Measurements from ENCODE around the gene FZD4.

DNA sequence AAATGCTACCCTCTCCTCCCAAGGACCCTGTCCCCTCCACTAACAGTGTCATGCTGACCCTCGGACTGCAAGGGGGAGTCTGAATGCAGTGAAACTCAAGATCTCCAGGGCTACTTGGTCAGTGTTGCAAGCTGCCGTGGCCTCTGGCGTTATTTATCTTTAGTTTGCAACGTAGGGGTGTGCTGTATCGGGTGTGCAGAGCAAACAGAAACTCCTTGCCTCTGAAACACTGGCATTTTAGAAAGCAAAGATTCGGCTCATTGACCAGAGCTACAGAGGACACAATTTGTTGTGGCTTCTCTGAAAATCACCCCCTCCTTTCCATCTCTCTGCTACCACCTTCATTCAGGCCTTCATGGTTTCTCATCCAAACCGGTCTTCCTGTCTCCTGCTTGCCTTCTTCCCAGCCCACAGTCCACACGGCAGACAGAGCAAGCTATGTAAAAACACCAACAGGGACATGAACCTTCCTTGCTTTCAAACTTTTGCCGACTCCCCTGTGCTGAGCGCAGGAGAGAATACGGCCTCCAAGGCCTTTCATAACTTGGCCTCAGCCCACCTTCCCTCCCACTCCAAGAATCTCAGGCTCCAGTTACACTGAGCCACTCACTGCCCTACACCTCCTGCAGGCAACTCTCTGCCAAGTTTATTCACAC lies 14.9 kb downstream of the FZD4 start:
- TF ChIP-seq, protein P1, sequence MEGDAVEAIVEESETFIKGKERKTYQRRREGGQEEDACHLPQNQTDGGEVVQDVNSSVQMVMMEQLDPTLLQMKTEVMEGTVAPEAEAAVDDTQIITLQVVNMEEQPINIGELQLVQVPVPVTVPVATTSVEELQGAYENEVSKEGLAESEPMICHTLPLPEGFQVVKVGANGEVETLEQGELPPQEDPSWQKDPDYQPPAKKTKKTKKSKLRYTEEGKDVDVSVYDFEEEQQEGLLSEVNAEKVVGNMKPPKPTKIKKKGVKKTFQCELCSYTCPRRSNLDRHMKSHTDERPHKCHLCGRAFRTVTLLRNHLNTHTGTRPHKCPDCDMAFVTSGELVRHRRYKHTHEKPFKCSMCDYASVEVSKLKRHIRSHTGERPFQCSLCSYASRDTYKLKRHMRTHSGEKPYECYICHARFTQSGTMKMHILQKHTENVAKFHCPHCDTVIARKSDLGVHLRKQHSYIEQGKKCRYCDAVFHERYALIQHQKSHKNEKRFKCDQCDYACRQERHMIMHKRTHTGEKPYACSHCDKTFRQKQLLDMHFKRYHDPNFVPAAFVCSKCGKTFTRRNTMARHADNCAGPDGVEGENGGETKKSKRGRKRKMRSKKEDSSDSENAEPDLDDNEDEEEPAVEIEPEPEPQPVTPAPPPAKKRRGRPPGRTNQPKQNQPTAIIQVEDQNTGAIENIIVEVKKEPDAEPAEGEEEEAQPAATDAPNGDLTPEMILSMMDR (IDR thresholded peaks at IDR 0.05): no peak
- no peak for TF ChIP-seq ZFX (IDR thresholded peaks at IDR 0.05; ENCODE audit: borderline replicate concordance)

Data from 22Rv1 (cell line).